Left renal cortex interstitium (tissue), 4 donors: ENCODE measurements around the gene EQTN. TPM values are rescaled to one million over a fixed set of nuclear protein-coding genes. Genes with fewer than 3 reads are reported as not detected.
"Not testable (repeated sequence)": the region's sequence is repeated elsewhere in the genome, so short reads cannot be mapped to it uniquely, and the experiment has no call there.

Experiments used
- DNase-seq, 4 donors: peaks; one replicate each; pipeline ENCODE4 v3.0.0-alpha.2; 2013; ENCODE audit warnings: low read depth in 4 of 4, low spot score in 2 of 4, missing footprints in 1 of 4
- polyA plus RNA-seq, 4 donors: library from polyadenylated mRNA; unstranded; fragments of 120-200 nt; gene quantifications; one replicate each; pipeline ENCODE4 v1.2.1, GENCODE V29; 2013; ENCODE audit not compliant: insufficient read length in 4 of 4

The EQTN gene
- polyA plus RNA-seq, 4 donors, result 0.34 to 0.39 (median 0.35) TPM; not detected in 1

- DNase-seq, result no peak
Measured at GRCh38 chr9:27303219-27303618, 6.3 kb upstream of the EQTN start.

- no peak for DNase-seq
Measured at GRCh38 chr9:27293996-27294395, 3.0 kb downstream of the EQTN start.

DNA sequence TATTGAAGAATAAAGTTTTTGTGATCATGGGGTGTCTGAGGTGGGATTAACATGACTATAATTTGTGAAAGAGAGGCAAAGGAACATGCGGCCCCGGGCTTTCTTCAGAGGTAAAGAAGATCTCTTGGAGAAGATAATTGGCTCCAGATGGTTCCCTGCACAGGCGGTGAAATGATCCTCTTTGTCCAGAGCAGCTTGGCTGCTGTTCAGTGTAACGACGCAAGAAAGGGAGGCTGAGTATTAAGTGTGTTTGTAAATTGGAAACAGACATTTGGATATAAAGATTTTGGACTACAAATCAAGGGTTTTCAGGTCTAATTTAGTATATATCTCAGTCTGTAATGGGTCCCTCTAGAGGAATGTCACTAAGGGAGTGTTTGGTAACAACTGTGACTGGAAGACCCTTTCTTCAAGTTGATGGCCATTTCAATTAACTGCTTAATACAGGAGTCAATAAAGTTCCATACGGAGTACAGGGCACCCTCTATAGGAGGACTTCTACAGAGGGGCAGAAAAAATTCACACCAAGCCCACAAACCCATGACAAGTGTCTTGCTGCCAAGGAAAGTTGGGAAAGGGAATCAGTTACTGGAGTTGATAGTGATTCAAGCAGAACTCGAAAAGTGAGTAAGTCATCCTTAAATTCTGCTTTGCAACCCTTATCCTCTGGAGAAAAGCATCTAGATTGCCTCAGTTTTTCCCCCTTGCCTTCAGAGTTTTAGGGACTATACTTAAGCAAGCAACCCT is 4.1 kb downstream of the EQTN start:
- DNase-seq, result no peak

DNA sequence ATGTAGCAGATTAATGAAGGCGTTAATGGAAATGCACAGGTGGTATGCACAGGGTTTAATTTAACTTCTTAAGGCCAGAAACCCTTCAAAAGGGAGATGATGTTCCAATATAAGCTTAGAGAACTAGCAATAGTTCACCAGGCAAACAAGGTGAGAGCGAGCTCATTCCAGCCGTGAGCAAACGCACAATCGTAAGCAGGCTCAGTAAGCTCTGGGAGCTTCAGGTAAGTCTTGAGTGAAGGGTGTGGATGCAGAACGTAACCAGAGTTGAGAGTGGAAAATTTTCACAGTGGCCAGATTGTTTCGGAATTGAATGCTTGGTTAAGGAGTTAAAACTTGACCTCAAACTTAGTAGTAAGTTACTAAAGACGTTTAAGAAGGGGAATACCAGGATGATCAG is 5.7 kb downstream of the EQTN start:
- DNase-seq, result no peak

- no peak for DNase-seq
Measured at GRCh38 chr9:27282269-27282668, 14.7 kb downstream of the EQTN start.

- DNase-seq, result peak in 1 of 4 donors; percentile 3
Measured at GRCh38 chr9:27280860-27281259, 16.1 kb downstream of the EQTN start.

- no peak for DNase-seq
Measured at GRCh38 chr9:27280249-27280648, 16.7 kb downstream of the EQTN start.

DNA sequence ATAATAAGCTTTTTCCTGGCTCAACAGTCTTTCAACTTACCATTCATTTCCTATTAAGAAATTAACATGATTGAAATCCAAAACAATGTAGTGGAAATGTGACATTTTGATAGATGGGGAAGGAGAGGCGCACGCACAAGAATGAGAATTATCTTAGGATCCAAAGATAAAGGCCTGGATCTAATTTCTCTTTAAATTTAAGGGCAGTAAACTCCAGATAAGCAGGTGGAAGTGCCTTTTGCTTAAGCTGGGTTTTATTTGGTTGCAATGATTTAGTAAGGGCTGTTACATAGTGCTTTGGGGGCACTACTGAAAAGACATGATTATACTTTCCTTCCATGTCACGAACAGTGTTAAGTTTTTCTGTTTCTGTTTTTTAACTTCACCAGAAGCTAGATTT is 17.3 kb downstream of the EQTN start:
- no peak for DNase-seq

GRCh38 chr9:27278374-27278773 is 18.6 kb downstream of the EQTN start:
- DNase-seq, result no peak

GRCh38 chr9:27276193-27277030 is 20.5 kb downstream of the EQTN start:
- DNase-seq, result peak; percentile 22 to 56 (median 34)

DNA sequence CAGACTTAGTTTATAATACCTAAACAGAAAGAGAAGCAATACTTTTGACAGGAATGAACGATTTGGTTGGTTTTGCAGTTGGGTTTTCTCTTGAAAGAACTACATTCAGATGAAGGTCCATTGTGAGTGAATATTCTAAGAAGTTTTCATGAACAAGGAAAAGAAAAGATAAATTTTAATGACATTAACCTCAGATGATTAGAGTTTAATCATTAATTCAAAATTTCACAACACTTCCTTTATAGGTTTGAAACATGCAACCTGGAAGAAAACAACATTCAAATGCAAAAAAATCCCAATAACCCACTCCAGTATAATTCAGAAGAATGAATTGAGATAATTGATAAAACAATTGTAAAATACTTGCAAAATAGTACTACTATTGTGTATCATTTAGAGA is 23.8 kb downstream of the EQTN start:
- DNase-seq, result no peak

DNA sequence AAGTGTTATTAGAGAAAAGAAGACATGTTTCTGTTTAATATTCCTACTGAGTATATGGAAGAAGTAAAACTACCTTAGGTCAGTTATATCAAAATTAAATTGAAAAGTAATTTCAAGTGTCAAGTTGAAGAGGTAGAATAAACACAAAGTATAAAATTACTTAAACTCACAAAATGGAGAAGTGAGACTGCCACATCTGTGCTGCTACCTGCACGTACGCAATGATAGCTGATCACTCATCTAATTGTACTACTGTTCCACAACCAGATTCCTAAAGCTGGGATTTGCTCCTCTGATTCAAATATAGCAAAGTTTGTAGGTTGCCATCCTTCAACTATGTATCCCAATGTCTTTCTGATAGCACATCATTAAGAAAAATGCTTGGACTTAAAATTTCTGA is 24.8 kb downstream of the EQTN start:
- DNase-seq, result no peak

- DNase-seq, result no peak
Measured at GRCh38 chr9:27261517-27262211, 35.3 kb downstream of the EQTN start.

GRCh38 chr9:27260789-27261516 is 36.0 kb downstream of the EQTN start:
- DNase-seq, result no peak

- DNase-seq, result no peak
Measured at GRCh38 chr9:27258662-27259061, 38.3 kb downstream of the EQTN start.

- no peak for DNase-seq
Measured at GRCh38 chr9:27248702-27249101, 48.2 kb downstream of the EQTN start.

DNA sequence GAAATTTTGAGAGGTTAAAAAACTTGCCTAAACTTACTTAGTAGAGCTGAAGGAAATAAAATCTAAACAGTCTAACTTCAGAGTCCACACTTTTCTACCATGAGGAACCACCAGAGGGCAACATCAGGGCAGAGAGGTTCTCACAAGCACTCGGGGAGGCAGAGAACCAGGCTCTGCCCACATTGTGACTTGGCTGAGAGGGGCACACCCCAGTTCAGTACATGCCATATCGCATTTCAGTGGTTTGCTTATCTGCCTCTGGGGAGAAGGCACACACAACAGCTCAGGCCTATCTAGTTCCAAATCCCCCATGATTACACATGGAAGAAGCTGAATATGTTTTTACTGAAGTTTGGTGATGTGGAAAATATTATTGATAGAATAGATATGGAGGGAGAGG is 49.2 kb downstream of the EQTN start:
- peak; percentile 0 to 21 (median 8) for DNase-seq

DNA sequence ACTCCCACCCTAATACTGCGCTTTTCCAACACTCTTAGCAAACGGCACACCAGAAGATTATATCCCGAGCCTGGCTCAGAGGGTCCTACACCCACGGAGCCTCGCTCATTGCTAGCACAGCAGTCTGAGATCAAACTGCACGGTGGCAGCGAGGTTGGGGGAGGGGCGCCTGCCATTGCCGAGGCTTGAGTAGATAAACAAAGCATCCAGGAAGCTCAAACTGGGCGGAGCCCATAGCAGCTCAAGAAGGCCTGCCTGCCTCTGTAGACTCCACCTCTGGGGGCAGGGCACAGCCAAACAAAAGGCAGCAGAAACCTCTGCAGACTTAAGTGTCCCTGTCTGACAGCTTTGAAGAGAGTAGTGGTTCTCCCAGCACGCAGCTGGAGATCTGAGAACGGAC is 57.3 kb downstream of the EQTN start:
- not testable (repeated sequence) for DNase-seq
